GM21529 (cell line): ENCODE measurements around the gene TMOD2.

Experiments
- ATAC-seq: cut with Tn5 transposase; IDR thresholded peaks from one replicate; pipeline ENCODE4 v1.9.1; 2021; ENCODE audit not compliant: unreplicated experiment

TMOD2 gene

DNA sequence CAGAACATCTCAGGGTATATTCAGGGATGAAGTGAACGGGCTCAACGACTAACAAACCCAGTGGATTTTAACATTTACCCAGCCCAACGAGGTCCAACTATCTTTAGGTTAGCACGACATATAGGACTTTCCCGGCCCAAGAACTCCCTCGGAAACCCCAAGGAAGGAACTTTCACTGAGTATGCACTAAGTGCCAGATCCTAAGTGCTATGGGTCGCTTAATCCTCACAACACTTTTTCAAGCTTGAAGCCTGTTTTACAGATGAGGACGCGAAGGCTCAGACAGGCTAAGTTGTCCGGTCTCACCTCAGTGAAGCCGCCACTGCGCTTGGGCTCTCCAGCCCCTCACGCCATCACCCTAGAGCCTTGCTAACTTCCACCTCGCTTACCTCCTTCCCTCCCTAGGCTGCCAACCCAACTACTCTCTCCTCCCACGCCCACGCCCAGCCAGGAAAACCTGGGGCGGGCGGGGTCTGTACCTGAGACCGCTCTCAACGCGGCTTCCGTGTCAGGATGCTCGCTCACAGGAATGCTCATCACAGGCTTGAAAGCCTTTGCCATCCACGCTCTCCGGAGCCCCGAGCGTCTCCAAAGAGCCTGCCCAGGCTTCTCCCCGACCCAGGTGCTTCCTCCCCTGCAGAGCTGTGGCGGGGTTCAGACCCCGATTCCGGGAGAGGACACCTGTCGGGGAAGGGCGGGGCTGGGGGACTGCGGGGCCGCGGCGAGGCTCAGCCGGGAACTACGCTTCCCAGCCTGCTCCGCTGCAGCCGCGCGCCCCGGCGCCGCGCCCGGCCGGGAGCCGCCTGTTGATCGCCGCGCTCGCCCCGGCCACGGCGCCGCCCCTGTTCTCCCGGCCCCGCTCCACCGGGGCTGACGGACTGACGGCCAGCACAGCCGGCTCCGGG is at the start of gene TMOD2:
Gene TMOD2, plus strand, starts transcription at position 806 of the 905 bp plus-strand sequence. CDS start 14,845 bp downstream, outside the sequence.
- ATAC-seq = peak; percentile 74

DNA sequence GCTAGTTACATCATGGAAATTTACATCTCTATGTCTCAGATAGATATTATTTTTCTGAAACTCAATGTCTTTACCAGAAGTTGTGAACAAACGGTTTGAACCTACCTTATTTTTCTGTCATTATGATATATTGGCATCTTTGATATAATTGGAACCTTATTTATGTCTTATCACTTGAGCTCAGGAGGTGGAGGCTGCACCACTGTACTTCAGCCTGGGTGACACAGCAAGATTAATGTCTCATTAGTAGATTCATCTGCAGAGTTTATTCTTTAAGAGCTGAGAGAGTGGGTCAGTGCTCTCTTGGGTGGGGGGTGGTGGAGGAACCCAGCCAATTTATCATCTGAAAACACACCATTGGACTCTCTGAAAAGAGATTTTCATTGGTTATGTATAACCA is 48.7 kb upstream of the TMOD2 start:
- no peak for ATAC-seq

DNA sequence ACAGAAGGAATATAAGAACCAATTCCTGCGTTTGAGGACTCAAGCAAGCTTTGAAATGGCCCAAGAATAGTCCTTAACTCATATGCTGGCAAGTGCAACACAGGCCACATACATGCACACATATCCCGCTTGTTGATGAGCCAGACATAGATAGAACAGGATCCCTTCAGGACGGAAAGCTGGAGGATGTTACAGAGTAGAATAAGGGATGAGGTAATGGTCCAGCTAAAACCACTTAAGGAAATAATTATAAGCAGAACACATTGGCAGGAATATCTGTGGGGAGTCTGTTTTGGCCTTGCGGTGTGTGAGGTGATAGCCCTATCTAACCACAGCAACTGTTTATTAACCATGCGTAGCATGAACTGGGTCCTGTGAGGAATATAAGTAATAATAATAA is 45.1 kb upstream of the TMOD2 start:
- no peak for ATAC-seq

DNA sequence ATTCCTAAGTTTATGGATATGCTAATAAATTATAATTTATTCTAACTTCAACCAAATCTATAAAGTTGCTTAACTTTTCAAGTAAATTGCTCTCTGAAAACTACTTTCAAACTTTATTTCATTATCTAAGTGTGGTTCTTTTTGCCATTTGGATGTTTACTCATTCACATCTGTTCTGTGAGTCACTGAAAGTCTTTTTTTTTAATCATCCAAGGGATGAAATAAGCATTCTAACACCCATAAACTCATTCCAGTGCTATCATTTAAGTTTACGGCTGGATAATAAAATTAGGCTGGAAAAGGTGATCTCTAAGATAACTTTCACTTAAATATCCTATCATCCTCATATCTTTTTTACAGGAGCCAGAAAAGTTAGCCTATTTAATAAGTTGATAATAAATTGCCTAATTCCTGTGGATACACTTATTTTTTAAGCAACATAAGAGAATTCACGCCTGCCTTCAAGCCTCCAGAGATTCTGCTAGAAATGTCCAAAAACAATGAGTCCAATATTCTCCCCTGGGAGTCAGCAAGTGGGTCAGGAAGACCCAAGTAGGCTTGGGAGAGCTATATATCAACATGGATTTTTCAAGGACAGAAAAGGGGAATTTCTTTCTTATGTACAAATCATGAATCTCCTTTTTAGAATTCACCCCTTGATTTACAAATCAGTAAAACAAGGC is 44.3 kb upstream of the TMOD2 start:
- no peak for ATAC-seq

DNA sequence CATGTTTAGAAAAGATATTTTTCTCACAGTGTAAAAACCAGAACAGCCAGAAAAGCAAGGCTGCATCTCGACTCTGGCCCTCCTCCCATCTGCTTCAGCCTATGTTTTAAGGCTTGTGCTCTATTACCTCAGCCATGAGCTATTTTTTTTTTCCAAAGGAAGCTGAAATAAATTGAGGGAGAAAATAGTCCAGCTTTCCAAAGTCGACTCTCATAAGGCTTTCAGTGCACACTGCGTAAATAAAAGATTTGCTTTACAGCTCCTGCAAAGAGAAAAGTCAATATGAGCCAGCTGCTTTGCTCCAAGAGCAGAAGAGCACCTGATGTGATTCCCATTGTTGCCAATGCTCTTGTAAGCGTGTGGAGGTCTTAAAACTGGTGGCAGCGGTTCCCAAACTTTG is 43.4 kb upstream of the TMOD2 start:
- no peak for ATAC-seq

DNA sequence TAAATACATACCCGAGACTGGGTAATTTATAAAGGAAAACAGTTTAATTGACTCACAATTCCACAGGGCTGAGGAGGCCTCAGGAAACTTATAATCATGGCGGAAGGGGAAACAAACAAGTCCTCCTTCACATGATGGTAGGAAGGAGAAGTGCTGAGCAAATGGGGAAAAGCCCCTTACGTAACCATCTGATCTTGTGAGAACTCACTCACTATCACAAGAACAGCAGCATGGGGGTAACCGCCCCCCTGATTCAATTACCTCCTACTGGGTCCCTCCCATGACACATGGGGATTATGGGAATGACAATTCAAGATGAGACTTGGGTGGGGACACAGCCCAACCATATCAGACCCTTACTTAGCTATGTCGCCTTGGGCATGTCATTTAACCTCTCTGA is 42.4 kb upstream of the TMOD2 start:
- no peak for ATAC-seq

DNA sequence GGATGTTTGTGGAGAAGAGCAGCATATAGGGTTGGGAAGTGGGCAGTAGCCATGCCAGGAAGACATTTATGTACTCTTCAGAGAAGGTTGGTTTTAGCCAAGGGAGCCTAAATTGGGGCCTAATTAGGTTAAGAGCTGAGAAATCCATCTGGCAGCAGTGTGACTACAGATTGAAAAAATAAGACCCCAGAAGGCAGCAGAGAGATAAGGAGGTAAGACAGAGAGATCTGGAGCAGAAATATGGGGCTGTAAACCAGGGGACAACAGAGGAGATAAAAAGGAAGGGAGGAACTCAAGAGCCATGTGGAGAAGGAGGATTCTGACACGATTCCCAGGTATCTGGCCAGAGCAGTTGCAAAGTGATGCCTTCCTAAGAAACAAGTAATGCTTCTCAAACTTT is 37.2 kb upstream of the TMOD2 start:
- ATAC-seq = no peak

DNA sequence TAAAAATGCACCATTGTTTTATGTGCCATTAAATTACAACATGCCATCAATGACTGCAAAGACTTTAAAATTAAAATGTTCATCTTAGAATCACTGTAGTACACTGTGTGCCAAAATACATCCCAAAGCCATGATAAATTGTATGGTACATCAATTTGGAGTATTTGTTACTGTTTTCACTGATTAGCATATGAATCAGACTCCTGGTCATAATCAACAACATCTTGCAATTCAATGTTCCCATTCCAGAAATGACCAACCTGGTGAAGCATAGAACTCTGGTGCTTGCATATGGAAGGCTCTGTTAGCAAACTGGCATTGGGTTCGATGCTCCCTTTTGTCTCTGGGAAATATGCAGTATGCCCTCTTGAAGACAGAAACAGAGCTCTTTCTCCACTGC is 36.5 kb upstream of the TMOD2 start:
- no peak for ATAC-seq

DNA sequence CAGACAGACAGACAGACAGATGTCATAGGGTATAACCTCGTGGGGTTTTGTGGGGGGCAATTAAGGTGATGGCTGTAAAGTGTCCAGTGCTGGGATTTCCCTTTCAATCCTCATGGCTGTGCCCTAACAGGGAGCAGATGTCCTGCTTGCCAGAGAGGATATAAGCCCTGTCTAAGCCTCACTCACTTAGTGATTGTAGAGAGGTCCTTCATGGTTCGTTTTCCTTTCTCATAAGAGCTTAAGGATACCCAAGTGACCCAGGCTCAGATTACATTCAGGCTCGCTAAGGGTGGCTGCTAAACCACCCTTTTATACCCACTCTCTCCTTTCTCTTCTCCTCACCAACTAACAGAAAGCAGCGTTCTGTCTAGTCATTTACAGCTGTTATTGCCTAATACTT is 33.2 kb upstream of the TMOD2 start:
- no peak for ATAC-seq

DNA sequence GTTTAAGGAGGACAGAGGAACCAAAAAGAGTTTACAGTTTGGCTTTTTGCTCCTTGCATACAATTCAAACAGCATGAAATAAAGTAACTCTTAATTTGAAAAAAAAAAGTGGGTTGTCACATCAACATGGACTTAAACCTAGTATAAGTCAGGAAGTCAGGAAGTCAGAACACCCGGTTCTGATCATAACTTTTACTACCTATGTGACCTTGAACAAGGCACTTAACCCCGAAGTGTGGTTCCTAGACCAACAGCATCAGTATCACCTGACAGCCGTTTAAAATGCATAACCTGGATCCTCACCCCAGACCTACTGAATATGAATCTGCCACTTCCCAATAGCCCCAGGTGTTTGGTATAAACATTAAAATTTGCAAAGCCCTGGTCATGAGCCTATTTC is 32.7 kb upstream of the TMOD2 start:
- ATAC-seq = no peak

DNA sequence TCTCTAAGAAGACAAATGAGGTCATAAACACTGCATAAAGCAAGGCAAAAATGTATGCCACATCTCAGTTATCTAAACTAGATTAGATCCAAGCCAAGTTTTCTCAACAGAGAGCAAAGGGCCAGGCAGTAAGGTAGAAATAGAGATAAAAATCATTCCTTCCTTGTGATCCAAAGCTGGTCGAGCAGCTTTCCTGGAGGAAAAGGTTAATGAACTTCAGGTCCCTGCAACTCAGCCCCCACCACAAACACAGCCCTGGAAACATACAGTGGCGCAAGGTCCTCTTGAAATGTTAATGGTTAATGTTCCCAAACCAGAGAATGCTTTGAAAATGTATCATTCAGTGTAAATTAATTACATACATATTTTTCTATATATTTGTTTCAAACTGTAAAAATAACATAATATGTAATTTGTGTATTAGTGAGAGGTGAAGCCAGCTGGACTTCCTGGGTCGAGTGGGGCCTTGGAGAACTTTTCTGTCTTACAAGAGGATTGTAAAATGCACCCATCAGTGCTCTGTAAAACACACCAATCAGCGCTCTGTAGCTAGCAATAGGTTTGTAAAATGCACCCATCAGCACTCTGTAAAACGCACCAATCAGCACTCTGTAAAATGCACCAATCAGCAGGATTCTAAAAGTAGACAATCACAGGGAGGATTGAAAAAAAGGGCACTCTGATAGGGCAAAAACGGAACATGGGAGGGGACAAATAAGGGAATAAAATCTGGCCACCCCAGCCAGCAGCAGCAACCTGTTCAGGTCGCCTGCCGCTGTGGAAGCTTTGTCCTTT is 31.0 kb upstream of the TMOD2 start:
- no peak for ATAC-seq

DNA sequence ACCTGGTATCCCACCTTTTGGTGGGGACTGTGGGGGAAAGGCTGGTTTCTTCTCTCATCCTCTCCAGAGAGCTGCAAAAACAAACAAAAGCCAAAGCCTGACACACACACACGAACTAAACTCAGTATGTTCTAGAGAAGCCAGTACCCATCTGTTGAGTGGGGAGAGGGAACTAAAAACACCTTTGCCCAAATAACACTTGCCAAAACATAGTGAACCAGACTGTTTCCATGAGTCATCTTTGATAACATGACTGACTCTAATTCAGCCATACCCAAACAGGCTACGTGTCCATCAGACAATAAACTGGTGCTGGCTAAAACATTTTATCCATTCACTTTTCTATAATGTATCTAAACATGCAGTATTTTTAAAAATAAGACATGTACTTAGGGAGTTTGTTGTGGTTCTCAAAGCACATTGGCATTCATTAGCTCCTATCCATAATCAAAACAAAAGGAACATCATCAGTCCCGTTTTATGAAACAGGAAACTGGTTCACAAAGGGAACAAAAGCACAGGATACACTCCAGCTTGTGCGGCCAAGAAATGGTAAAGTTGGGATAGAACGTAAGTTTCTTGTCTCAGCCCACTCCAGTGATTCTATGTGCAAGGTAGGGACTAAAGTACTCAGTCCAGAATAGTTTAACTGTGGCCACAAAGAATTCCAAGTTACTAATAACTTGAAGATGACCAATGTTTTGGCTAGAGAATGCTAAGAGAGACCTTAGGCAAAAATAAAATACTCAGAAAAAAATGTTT is 30.0 kb upstream of the TMOD2 start:
- ATAC-seq = no peak

DNA sequence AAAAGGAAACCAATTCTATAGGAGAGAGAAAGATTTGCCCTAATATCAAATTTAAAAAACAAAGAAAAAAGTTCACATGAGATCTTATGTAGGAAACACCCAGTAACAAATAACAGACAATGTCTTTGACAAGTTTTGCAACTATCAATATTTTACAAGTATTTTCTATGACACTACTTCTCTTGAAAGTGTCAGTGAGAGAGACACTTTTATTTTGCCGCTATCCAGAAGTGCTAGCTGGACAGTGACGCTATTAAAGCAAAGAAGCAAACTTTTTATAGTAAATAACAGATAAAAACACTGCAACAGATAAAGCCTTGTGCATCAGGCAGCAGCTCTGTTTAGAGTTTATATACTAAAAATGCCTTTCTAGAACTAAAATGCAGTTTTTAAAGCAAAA is 27.2 kb upstream of the TMOD2 start:
- no peak for ATAC-seq

DNA sequence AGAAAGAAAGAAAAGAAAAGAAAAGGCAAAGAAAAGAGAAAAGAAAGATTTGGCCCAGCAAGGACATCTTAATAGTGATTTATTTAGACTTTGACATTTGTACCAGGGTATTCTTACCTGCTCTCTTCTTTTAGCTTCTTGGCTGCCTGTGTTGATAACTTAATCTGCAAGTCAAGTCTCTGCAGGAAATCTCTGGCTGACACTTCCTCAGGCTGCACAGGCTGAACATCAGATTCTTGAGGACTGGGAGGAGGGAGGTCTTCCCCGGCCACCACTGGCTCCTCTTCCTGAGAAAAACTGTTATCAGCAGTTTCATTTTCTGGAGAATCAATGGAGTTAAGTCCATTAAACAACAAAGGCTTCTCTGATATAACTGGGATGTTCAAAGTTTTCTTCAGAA is 26.7 kb upstream of the TMOD2 start:
- no peak for ATAC-seq

DNA sequence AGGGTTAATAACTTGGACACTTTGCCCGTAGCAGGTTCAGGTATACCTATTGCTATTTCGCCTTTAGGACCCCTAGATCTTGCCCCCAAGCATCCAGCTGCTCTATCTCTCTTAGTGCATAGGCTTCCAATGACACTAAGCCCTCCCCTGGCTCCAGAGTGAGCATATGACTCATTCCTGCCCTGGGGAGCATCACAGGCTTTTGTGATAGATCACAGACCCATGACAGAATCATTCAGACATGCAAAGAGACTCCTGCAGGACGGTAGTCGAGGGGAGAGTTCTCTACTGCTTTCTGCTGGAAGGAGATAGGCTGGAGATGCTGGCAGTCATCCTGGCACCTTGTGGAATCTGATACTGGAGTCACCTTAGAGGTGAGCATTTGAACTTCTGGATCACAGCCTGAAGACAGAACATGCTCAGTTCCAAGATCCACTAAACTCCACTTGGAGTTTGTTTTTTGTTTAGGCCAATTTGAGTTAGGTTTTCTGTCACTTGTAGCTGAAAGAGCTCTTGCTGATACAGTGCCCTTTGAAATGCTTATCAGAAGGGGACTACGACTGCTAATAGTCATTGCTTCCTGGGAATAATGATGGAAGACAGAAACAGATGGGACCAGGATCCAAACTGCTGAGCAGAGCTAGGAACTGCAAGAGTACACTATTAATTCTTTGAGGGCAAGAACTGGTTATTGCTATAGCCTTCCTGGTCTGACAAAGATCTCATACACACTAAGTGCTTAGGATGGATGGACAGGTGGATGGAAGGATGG is 24.9 kb upstream of the TMOD2 start:
- peak; percentile 82 for ATAC-seq

DNA sequence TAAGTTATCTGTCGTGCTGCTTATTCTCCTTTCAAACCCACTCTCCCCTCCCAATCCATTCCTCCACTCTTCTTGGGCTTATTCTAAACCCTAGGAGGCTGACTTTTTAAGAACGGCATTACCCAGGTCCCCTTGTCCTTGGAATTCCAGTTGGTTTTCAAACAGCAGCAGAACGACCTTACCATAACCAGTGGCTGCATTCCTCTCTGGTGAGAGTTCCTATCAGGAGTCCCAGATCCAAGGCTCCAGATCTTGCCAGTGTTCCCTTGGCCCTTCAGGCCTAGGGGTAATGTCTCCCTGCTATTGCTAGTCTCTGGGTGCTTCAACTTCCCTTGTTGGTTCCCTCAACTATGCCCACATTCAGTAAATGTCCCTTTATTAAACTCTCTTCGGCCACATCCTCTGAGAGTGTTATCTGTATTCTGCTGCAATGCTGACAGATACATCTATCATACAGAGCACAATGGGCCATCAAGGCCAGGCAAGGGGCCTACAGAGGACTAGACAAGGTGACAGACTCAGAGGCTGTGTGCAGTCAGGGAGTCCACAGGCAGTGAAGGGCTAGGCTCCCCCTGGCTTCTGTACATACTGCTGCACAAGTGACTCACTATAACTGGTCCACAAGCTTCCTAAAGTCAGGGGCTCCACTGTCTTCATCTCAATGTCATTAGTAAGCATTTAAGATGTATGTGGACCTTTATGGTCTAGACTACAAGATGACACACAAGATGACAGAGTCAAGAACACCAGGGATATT is 24.1 kb upstream of the TMOD2 start:
- no peak for ATAC-seq

DNA sequence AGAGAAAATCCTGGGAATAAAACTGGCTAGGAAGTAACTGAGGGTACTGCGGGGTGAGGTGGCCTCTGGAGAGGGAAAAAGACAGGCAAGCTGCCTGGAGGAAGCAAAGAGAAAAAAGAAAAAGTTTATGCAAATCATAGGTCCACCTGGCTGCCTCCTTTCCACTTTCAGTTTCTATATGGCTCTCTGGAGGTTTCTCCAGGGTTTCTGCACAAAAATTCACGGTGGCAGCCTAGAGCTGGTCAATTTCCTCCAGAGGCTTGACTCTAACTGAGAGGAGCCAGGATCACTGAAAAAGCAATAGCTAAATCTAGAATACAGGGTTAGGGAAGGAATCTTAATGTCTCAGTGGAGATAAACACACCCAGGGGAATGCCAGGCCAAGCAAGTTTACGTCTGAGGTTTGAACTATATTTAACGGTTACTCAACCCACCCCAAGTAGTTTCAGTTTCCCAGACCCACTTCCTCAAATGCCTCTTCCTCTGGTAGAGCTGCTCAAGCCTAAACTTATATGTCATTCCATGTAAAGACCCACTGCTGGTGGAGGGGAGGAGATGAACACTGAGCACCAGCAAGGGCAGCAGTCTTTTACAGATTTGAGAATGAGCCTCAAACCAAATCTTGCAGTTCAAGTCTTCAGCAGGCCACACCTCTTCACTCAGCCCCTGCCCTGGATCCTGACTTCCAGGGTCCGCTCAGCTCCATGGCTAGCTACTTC is 19.7 kb upstream of the TMOD2 start:
- ATAC-seq = peak; percentile 56

DNA sequence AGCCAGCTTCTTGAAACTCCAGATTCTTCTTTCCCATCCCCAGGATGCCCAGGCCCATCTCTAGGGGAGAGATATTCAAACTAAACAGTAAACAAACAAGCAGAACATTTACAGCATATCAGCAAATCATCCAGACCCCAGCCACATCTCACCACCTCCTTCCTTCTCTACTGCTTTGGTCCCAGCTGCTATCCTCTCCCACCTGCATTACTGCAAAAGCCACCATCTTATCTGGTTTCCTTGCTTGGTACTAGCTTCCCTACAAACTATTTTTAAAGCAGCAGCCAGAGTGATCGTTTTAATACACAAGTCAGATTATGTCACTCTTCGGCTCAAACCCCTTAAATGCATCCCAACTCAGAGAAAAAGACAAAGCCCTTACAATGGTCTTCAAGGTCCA is 18.8 kb upstream of the TMOD2 start:
- no peak for ATAC-seq
